ENCODE results near the gene SWSAP1.

The SWSAP1 gene

DNA sequence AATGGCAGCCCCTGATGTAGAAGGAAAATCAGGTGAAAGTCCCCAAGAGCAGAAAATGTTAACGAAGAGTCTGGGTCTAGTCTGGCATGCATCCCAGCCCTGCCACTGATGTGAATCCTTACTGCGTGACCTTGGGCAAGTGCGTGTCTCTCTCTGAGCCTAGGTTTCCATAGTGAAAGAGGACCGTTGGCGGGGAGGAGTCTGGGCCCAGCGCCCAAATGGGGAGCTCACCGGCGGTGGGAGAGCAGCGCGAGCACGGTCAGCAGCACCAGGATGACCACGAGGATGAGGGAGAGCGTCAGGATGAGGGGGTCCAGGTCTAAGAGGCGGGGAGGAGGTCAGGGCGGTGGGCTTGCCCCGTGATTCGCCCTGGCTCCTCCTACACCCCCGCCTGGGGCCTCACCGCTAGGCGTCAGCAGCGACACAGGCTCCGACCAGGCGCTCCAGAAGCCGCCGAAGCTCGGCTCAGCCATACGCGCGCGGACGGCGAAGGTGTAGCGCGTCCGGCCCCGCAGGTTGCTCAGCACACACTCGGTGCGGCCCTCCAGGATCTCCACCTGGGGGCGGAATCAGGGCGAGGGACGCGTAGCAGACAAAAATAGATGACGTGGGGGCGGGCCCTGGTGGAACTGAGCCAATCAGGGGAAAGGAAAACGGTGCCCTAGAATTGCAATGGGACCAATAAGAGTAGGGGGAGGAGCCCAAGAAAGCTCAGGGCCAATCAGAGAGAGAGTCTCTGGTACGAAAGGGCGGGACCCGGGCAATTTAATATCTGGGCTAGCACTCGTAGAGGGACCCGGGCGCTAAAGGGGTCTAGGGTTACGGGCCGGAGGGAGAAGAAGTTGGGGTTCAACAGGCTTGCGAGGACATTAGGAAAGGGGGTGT is 6.4 kb downstream of the SWSAP1 start (continued):
- TF ChIP-seq, protein P1, sequence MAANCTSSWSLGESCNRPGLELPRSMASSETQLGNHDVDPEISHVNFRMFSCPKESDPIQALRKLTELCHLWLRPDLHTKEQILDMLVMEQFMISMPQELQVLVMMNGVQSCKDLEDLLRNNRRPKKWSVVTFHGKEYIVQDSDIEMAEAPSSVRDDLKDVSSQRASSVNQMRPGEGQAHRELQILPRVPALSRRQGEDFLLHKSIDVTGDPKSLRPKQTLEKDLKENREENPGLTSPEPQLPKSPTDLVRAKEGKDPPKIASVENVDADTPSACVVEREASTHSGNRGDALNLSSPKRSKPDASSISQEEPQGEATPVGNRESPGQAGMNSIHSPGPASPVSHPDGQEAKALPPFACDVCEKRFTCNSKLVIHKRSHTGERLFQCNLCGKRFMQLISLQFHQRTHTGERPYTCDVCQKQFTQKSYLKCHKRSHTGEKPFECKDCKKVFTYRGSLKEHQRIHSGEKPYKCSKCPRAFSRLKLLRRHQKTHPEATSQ (tag by site-specific recombination; IDR thresholded peaks at IDR 0.05): 0 out of 2 replicates have a peak, but pooled peaks have one; percentile 13
- TF ChIP-seq ZNF433 (tag by site-specific recombination; IDR thresholded peaks at IDR 0.05; ENCODE audit: low read depth) (no peak), ZNF610 (tag by site-specific recombination; IDR thresholded peaks at IDR 0.05; ENCODE audit: borderline replicate concordance) (0 out of 2 replicates have a peak, but pooled peaks have one; percentile 26), ZNF404 (tag by site-specific recombination; IDR thresholded peaks at IDR 0.05) (no peak), ZNF660 (tag by site-specific recombination; IDR thresholded peaks at IDR 0.05) (peak; percentile 69), ZNF677 (tag by site-specific recombination; IDR thresholded peaks at IDR 0.05) (no peak), GFI1B (tag by site-specific recombination; IDR thresholded peaks at IDR 0.05) (no peak), ZEB2 (tag by site-specific recombination; IDR thresholded peaks at IDR 0.05) (no peak), ZNF112 (tag by site-specific recombination; IDR thresholded peaks at IDR 0.05) (no peak), ZNF561 (tag by site-specific recombination; IDR thresholded peaks at IDR 0.05; ENCODE audit: borderline replicate concordance) (no peak), GLIS2 (tag by site-specific recombination; IDR thresholded peaks at IDR 0.05) (peak; percentile 85), ZNF221 (tag by site-specific recombination; IDR thresholded peaks at IDR 0.05; ENCODE audit: borderline replicate concordance) (no peak), ZNF239 (tag by site-specific recombination; IDR thresholded peaks at IDR 0.05) (no peak), SETDB1 (IDR thresholded peaks at IDR 0.05; ENCODE audit: insufficient read length, low read length) (no peak), ZNF555 (tag by site-specific recombination; conservative IDR thresholded peaks at IDR 0.05) (no peak), ZNF211 (tag by site-specific recombination; IDR thresholded peaks at IDR 0.05; ENCODE audit: low read depth) (no peak), ZNF670 (tag by site-specific recombination; IDR thresholded peaks at IDR 0.05; ENCODE audit: low read depth) (no peak), ZNF324 (tag by site-specific recombination; IDR thresholded peaks at IDR 0.05) (no peak), ZBTB7A (tag by site-specific recombination; IDR thresholded peaks at IDR 0.05; ENCODE audit: low read depth) (0 out of 2 replicates have a peak, but pooled peaks have one; percentile 47), ZNF174 (tag by site-specific recombination; IDR thresholded peaks at IDR 0.05) (no peak), ZNF394 (tag by site-specific recombination; IDR thresholded peaks at IDR 0.05; ENCODE audit: borderline replicate concordance) (peak; percentile 44; the same call in 1 of the 2 replicates), ZNF837 (tag by site-specific recombination; IDR thresholded peaks at IDR 0.05) (no peak)
- TF ChIP-seq, protein P2, sequence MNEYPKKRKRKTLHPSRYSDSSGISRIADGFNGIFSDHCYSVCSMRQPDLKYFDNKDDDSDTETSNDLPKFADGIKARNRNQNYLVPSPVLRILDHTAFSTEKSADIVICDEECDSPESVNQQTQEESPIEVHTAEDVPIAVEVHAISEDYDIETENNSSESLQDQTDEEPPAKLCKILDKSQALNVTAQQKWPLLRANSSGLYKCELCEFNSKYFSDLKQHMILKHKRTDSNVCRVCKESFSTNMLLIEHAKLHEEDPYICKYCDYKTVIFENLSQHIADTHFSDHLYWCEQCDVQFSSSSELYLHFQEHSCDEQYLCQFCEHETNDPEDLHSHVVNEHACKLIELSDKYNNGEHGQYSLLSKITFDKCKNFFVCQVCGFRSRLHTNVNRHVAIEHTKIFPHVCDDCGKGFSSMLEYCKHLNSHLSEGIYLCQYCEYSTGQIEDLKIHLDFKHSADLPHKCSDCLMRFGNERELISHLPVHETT (tag by site-specific recombination; IDR thresholded peaks at IDR 0.05): no peak
- TF ChIP-seq, protein P3, sequence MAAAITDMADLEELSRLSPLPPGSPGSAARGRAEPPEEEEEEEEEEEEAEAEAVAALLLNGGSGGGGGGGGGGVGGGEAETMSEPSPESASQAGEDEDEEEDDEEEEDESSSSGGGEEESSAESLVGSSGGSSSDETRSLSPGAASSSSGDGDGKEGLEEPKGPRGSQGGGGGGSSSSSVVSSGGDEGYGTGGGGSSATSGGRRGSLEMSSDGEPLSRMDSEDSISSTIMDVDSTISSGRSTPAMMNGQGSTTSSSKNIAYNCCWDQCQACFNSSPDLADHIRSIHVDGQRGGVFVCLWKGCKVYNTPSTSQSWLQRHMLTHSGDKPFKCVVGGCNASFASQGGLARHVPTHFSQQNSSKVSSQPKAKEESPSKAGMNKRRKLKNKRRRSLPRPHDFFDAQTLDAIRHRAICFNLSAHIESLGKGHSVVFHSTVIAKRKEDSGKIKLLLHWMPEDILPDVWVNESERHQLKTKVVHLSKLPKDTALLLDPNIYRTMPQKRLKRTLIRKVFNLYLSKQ (tag by site-specific recombination; IDR thresholded peaks at IDR 0.05; ENCODE audit: borderline replicate concordance): no peak
- TF ChIP-seq, protein P4, sequence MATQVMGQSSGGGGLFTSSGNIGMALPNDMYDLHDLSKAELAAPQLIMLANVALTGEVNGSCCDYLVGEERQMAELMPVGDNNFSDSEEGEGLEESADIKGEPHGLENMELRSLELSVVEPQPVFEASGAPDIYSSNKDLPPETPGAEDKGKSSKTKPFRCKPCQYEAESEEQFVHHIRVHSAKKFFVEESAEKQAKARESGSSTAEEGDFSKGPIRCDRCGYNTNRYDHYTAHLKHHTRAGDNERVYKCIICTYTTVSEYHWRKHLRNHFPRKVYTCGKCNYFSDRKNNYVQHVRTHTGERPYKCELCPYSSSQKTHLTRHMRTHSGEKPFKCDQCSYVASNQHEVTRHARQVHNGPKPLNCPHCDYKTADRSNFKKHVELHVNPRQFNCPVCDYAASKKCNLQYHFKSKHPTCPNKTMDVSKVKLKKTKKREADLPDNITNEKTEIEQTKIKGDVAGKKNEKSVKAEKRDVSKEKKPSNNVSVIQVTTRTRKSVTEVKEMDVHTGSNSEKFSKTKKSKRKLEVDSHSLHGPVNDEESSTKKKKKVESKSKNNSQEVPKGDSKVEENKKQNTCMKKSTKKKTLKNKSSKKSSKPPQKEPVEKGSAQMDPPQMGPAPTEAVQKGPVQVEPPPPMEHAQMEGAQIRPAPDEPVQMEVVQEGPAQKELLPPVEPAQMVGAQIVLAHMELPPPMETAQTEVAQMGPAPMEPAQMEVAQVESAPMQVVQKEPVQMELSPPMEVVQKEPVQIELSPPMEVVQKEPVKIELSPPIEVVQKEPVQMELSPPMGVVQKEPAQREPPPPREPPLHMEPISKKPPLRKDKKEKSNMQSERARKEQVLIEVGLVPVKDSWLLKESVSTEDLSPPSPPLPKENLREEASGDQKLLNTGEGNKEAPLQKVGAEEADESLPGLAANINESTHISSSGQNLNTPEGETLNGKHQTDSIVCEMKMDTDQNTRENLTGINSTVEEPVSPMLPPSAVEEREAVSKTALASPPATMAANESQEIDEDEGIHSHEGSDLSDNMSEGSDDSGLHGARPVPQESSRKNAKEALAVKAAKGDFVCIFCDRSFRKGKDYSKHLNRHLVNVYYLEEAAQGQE (tag by site-specific recombination; IDR thresholded peaks at IDR 0.05): no peak
- TF ChIP-seq, protein P5, sequence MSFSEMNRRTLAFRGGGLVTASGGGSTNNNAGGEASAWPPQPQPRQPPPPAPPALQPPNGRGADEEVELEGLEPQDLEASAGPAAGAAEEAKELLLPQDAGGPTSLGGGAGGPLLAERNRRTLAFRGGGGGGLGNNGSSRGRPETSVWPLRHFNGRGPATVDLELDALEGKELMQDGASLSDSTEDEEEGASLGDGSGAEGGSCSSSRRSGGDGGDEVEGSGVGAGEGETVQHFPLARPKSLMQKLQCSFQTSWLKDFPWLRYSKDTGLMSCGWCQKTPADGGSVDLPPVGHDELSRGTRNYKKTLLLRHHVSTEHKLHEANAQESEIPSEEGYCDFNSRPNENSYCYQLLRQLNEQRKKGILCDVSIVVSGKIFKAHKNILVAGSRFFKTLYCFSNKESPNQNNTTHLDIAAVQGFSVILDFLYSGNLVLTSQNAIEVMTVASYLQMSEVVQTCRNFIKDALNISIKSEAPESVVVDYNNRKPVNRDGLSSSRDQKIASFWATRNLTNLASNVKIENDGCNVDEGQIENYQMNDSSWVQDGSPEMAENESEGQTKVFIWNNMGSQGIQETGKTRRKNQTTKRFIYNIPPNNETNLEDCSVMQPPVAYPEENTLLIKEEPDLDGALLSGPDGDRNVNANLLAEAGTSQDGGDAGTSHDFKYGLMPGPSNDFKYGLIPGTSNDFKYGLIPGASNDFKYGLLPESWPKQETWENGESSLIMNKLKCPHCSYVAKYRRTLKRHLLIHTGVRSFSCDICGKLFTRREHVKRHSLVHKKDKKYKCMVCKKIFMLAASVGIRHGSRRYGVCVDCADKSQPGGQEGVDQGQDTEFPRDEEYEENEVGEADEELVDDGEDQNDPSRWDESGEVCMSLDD (tag by site-specific recombination; IDR thresholded peaks at IDR 0.05): peak; percentile 59
